Jurkat, Clone E6-1 (cell line): Measurements from ENCODE around the gene COQ8A.
"Not testable (repeated sequence)": the region's sequence is repeated elsewhere in the genome, so short reads cannot be mapped to it uniquely, and the experiment has no call there.

Experiments used
- DNase-seq: peaks from one replicate; pipeline ENCODE4 v3.0.0-alpha.2; 2011; ENCODE audit warnings: low read depth, low spot score
- H3K4me3 ChIP-seq: 2 replicates; pipeline ENCODE4 v1.5.1; 2011; ENCODE audit warnings: mild to moderate bottlenecking, low read length, control low read depth, moderate library complexity

Gene COQ8A

DNA sequence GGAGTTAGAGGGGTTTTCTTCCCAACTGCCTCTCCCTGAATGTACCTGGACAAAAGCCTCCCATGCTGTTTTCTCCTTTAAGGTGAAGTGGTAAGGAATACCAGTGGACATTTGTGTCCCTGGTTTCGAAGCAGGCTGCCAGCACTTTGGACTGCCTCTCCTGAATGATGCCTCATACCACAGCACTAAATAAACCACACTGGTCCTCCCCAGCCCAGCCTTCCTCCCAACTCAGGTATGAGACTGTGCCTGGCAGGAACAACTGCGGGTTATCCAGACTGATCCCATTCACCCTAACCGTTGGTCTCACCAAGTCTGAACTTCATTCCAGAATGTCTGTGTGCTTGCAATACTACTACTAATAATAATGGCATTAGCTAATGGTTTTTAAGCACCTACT, 9.3 kb downstream of the COQ8A start:
- no peak for DNase-seq
- H3K4me3 ChIP-seq: no peak overlapping the region

DNA sequence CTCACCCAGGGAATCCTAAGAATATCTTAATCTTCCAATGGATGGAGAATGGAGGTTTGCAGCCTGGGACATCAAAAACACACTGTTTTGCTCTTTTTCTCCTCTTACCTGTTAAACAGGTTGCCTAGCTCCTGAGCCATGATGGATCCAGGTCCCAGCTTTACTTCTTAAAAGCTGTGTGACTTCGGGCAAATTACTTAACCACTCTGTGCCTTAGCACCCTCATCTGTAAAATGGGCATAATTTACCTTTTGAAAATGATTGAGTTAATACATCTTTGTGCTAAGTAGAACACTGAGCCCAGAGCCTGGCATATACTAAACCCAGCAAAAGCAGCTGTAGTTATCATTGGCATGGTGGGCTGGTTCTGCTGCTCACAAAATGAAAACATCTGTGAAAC, 10.2 kb downstream of the COQ8A start:
- no peak for DNase-seq

DNA sequence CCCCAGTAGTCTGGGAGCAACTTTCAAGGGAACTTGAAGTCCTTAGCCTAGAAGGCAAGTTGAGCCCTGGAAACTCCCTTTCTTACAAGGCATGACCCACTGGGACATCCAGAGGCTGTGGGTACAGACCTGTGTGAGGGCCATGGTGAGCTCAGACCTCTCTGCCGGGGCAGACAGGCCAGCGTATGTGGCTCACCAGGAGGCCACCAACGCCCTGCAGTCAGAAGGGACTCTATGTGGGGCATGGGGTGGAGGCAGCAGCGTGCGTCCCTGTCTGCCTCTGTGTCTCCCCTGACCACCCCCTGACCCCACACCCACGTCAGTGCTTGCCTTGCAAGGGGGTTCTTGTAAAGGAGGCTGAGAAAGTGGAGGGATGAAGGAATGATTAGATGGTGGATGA, 10.8 kb downstream of the COQ8A start:
- DNase-seq: no peak
- H3K4me3 ChIP-seq: no peak overlapping the region

More for the DNA sequence above, 10.2 kb downstream of the COQ8A start:
- no peak overlapping the region for H3K4me3 ChIP-seq

DNA sequence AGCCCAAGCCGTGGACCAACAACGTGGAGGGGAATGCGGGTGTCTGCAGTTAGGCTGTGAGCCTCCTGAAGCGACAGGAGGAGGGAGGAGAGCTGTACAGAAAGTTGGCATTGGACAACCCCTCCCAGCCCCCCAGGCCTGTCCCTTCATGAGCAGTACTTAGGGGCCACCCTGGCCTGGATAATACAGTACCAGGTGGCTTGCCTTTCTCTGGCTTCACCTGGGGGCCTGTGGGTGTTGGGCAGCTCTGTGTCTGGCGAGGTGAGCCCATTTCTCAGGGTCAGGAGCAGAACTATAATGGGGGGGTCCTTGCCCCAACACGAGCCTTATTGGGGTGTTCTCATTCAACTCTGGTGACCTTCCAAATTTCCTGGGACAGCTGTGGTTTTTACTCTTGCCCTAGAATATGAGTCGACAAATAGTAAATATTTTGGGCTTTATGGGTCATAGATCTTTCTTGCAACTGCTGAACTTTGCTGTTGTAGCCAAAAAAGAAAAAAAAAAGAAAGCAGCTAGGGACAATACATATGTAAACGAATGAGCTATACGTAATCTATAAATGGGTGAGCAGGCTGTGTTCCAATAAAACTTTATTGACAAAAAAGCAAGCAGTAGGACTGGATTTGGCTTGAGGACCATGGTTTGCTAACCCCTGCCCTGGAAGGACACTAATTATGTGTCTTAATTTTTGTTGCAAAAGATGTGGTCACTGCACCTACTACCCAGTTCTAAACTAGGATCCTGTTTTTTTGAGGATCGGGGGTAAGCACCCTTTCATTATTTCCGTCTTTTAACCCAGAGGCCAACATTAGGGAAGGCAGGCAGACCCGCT, 11.4 kb downstream of the COQ8A start:
- no peak for DNase-seq

DNA sequence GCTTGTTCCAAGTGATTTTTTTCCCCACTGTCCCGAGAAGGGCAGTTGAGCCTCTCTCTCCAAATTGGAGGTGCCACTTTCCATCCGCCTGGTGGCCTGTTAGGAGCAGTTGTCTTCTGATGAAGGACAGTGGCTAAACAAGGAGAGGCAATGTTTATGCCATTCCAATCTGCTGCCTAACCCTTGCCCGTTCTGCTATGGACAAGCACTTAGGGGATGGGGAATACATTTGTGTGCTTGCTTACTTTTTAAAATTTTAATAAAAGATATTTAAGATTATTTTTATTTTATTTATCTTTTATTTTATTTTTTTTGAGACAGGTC, 12.0 kb downstream of the COQ8A start:
- no peak for DNase-seq
- H3K4me3 ChIP-seq: no peak overlapping the region

More for the DNA sequence above, 11.4 kb downstream of the COQ8A start:
- no peak overlapping the region for H3K4me3 ChIP-seq

DNA sequence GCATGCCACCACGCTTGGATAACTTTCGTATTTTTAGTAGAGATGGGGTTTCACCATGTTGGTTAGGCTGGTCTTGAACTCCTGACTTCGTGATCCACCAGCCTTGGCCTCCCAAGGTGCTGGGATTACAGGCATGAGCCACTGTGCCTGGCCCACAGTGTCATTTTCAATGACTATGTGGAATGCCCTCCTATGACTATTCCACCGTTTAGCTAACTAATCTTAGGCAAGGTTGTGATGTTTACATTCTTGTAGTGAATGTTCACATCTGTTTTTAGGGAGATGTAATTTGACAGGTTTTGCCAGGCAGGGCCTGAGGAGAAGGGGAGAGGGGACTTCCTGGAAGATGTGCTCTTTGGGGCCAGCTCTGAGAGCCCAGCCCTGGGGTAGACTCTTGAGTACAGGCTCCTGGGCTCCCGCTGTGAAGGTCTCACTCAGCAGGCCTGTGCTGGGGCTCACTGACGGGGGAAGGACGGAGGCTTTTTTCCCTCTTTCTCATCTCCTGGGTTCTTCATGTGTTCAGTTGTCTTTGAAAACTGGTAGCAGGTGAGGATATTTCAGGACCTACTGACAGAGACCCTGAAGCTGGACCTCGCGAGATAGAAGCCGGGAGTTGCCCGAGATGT, 13.2 kb downstream of the COQ8A start:
- no peak for DNase-seq
- no peak overlapping the region for H3K4me3 ChIP-seq

DNA sequence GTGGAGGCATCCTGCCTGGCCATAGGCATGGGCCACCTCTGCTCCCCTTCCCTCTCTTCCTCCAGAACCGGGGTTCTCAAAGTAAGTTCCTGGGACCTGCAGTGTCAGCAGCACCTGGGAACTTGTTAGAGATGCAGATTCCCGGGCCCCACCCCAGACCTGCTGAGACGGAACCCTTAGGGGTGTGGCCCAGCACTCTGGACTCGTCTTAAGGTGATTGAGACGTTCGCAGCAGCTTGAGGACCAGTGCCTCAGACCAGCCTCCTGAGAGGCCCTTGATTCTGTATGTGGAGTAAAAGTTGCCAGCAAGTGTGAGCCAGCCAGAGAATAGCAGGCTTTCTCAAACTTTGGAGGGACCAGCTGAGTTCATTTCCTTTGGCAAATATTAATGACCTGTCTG, 14.2 kb downstream of the COQ8A start:
- no peak for DNase-seq
- no peak overlapping the region for H3K4me3 ChIP-seq

DNA sequence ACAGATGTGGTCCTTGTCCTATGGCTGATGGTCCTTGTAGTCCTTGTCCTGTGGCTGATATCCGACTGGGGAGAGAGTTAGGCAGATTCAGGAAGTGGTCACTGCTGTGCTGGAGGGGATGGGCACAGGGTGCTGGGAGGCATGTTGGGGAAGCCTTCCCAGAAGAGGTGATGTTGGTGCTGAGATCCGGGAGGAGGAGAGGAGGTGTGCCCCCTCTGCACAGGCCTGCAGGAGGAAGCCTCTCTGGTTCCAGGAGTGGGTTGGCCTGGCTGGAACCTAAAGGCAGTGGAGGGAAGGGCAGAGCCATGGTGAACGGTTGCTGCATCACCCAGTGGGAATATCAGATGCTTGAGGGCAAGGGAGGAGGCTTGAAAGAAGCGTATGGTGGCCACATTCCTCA, 14.7 kb downstream of the COQ8A start:
- no peak overlapping the region for H3K4me3 ChIP-seq
- DNase-seq: no peak

DNA sequence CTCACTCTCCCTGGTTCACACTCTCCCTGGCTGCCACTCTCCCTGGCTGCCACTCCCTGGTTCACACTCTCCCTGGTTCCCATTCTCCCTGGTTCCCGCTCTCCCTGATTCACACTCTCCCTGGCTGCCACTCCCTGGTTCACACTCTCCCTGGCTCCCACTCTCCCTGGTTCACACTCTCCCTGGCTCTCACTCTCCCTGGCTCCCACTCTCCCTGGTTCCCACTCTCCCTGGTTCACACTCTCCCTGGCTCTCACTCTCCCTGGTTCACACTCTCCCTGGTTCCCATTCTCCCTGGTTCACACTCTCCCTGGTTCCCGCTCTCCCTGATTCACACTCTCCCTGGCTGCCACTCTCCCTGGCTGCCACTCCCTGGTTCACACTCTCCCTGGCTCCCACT, 15.8 kb downstream of the COQ8A start:
- H3K4me3 ChIP-seq, DNase-seq: not testable (repeated sequence)

DNA sequence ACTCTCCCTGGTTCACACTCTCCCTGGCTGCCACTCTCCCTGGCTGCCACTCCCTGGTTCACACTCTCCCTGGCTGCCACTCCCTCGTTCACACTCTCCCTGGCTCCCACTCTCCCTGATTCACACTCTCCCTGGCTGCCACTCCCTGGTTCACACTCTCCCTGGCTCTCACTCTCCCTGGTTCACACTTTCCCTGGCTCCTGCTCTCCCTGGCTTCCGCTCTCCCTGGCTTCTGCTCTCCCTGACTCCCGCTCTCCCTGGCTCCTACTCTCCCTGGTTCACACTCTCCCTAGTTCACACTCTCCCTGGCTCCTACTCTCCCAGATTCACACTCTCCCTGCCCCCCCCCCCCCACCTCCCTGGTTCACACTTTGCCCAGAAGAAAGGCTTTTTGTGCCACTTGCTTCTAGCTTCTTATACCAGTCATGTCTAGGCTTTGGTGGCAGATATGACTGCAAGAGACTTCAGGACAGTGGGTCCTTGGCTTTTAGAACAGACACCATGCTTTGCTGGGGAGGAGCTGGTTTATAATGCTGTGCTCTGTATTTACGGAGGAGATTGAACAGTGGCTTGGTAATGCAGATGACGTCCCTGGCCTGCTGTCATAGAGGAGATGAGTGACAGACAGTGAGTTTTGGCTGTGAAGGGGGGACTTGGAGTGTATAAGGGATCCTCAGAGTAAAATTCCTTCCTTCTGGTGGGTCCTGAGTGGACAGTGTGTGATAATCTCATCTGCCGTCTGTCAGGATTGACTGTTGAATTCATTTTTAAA, 17.0 kb downstream of the COQ8A start:
- H3K4me3 ChIP-seq: no peak overlapping the region
- DNase-seq: no peak

DNA sequence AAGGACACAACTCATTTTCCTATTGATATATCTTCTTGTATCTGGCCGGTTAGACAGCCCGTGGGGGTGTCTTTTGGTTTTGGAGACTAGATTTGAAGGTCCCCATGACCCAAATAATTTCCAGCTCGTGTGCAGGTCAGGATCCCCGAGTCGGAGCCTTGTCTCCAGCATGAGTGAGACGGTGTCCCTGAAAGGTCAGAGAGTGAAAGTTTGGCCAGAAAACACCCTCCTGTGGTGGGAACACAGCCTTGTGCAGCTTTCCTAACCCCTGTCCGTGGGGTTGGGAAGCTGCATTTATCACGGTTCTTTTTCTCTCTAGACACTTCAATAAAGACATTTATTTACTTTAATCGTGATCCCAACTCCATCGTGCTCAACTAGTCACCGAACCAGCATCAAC, 17.6 kb downstream of the COQ8A start:
- H3K4me3 ChIP-seq: no peak overlapping the region
- no peak for DNase-seq

DNA sequence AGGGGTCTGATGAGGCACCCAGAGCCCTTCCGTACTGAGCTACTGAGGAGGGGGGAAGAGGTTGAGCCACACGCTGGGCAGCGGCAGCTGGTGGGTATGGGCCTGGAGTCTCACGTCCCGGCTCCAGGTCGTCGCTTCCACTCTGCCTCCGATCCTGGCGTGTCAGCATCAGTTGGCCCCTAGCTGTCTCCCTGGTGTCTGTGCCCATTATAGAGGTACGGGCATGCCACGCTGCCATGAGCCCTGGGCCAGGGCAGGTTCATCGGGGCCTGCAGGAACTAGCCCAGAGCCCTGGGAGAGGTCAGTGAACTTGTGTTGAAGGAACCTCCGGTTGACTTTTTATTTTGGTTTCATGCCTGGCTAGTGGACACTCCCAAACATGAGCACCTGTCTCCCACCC, 18.2 kb downstream of the COQ8A start:
- no peak overlapping the region for H3K4me3 ChIP-seq
- no peak for DNase-seq

DNA sequence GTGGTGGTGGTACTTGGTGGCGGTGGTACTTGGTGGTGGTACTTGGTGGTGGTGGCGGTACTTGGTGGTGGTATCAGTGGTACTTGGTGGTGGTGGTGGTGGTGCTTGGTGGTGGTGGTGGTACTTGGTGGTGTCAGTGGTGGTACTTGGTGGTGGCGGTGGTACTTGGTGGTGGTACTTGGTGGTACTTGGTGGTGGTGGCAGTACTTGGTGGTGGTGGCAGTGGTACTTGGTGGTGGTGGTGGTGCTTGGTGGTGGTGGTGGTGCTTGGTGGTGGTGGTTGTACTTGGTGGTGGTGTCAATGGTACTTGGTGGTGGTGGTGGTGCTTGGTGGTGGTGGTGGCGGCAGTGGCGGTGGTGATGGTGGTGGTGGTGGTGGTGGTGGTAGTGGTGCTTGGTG, 20.2 kb downstream of the COQ8A start:
- DNase-seq: no peak
- no peak overlapping the region for H3K4me3 ChIP-seq

DNA sequence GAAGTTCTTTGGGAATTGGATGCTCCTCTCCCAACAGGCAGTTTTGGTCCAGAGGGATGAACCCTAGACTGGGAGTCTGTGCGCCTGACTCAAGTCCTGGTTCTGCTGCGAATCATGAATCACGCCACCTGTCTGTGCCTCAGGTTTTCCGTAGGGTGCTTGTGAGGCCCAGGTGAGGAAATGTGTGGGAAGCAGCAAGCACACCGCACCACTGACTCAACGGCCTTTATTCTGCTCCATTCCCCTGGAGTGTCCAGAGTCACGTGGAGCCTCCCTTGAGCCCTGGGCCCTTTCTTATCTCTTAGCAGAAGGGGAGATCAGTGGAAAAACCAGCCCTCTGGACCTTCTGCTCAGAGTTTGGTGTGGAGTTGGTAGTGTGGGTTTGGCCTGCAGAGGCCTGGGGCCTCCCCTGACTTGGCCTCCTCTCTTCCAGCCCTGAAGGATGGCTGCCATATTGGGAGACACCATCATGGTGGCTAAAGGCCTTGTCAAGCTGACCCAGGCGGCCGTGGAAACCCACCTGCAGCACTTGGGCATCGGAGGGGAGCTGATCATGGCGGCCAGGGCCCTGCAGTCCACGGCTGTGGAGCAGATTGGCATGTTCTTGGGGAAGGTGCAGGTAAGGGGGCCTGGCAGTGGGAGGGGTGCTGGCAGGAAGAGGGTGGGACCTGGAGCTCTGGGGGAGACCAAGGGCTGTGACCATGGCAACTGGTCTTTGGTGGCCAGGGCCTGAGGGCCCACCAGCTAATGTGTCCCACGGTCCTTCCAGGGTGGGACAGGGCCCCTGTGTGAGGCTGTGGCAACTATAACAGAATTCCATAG, 21.1 kb downstream of the COQ8A start:
- H3K4me3 ChIP-seq: no peak overlapping the region
- DNase-seq: no peak

DNA sequence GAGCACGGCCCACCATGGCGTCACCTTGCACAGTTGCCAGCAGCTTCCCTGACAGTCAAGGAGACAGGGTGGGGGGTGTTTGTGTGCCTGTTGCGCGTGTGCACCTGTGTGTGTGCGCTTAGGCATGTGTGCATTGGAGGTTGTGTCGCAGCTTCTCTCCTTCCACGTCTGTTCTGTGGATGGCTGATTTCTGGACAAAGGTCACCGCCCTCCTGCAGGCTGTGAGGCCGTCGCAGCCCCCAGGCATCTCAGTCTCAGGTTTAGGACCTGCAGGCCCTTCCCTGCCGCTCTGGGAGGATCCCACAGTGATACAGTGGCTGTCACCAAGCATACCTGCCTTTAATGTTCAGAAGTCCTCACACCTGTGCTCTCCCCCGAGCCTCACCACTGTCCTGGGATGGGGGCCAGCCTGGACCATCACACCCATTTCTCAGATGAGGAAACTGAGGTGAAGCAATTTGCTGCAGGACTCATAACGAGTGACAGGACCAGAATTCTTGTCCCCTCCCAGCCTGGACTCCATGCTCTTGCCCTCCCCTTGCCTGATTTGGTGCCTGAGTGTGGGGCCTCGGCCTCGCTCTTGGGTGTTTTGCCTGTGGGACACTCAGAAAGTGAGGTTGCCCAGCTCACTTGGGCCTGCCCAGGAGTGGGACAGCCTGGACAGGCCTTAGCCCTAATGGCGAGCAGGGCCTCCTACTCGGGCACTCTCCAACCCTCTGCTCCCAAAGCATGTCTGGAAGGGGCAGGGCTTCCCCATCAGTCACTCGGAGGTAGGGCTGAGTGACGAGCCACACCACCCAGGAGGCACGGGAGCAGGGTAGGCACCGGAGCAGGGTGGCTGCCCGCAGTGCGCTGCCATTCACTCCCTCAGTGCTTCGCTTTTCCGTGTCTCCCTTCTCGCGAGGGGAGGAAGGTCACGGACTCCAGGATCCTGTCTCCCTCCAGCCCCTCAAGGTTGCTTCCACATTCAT, 22.6 kb downstream of the COQ8A start:
- no peak overlapping the region for H3K4me3 ChIP-seq
- DNase-seq: no peak

DNA sequence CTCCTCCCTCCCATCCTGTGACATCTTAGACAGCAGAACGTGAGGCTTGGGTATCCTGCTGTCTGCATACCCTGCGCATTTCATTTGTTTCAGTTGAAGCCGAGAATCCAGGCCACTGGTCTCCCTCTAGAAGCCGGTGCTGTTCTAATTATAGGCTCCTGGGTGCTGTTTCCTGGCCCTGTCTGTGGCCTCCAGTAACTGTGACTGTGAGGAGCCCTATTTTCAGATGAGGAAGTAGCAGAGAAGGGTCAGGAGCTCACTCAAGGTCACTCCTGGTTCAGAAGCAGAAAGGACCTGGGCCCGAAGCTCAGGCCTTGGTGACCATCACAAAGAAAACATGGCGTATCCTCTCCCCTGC, 24.0 kb downstream of the COQ8A start:
- DNase-seq: no peak
- H3K4me3 ChIP-seq: no peak overlapping the region

DNA sequence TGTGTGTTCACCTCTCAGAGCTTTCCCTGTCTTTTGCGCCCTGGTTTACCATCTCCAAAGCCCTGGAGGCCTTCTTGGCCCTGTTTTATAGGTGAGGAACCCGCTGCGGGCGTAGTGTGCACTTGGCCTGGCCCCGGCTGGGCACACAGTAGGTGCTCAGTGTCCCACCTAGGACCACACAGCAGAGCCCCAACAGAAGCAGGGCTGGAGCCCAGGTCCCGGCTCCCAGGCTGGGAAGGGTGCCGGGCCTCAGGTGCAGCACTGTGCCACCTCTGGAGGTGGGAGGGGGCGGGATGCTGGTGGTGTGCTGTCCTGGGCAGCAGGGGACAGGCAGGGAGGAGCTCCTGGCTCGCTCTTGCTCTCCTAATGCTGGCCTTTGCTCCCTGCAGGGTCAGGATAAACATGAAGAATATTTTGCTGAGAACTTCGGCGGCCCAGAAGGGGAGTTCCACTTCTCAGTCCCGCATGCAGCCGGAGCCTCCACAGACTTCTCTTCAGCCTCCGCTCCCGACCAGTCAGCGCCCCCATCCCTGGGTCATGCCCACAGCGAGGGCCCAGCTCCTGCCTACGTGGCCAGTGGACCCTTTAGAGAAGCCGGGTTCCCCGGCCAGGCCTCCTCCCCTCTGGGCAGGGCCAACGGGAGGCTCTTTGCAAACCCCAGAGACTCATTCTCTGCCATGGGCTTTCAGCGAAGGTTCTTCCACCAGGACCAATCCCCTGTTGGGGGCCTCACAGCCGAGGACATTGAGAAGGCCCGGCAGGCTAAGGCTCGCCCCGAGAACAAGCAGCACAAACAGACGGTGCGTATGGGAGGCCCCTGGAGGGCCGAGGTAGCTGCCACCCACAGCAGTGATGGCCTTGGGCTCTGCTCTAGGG, 24.8 kb downstream of the COQ8A start:
- DNase-seq: no peak
- no peak overlapping the region for H3K4me3 ChIP-seq
